Astrocyte of the cerebellum (primary cell): ENCODE data around the gene RUSC2.
"Not testable (repeated sequence)": the region's sequence is repeated elsewhere in the genome, so short reads cannot be mapped to it uniquely, and the experiment has no call there.

ENCODE experiments used
- DNase-seq: peaks from one replicate; pipeline ENCODE4 v3.0.0-alpha.2; 2011; ENCODE audit warnings: low read depth
- H3K4me3 ChIP-seq: 2 replicates; pipeline ENCODE4 v1.5.1; 2011; ENCODE audit warnings: mild to moderate bottlenecking, low read depth, low read length, moderate library complexity
- in situ Hi-C: cut with HindIII; loops from 2 replicates; pipeline ENCODE4 v1.10.0; 2017; ENCODE audit warnings: low sequenced_read_pairs
- TF ChIP-seq, protein P1 (sequence below): IDR thresholded peaks from 2 replicates; pipeline ENCODE4 v1.5.1; 2012; ENCODE audit warnings: low read length, low read depth, moderate library complexity, mild to moderate bottlenecking; ENCODE audit errors: missing control alignments

The RUSC2 gene

DNA sequence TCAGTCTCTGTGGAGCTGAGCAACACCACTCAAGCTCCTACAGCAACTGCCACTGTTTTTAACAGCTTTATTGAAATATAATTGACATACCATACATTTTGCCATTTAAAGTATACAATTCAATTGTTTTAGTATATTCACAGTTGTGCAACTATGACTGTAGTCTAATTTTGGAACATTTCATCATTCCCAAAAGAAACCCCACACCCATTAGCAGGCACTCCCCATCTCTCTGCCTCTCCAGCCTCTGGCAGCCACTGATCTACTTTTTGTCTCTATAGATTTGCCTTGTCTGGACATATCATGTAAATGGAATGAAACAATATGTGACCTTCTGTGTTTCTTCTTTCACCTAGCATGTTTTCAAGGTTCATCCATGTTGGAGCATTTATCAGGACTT is 43.5 kb downstream of the RUSC2 start:
- in situ Hi-C loops: no loop called here
- DNase-seq: no peak
- no peak overlapping the region for H3K4me3 ChIP-seq
- TF ChIP-seq, protein P1, sequence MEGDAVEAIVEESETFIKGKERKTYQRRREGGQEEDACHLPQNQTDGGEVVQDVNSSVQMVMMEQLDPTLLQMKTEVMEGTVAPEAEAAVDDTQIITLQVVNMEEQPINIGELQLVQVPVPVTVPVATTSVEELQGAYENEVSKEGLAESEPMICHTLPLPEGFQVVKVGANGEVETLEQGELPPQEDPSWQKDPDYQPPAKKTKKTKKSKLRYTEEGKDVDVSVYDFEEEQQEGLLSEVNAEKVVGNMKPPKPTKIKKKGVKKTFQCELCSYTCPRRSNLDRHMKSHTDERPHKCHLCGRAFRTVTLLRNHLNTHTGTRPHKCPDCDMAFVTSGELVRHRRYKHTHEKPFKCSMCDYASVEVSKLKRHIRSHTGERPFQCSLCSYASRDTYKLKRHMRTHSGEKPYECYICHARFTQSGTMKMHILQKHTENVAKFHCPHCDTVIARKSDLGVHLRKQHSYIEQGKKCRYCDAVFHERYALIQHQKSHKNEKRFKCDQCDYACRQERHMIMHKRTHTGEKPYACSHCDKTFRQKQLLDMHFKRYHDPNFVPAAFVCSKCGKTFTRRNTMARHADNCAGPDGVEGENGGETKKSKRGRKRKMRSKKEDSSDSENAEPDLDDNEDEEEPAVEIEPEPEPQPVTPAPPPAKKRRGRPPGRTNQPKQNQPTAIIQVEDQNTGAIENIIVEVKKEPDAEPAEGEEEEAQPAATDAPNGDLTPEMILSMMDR: no peak

DNA sequence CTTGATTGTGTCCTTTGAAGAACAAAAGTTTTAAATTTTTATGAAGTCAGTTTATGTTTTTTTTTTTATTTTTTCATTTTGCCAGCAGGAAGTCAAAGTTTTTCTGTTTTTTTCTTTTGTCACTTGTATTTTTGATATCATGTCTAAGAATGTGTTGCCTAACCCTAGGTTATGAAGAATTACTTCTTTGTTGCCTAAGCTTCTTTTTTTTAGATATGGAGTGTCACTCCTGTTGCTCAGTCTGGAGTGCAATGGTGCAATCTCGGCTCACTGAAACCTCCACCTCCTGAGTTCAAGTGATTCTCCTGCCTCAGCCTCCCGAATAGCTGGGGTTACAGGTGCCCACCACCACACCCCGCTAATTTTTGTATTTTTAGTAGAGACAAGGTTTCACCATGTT is 45.0 kb downstream of the RUSC2 start:
- DNase-seq, H3K4me3 ChIP-seq, in situ Hi-C loops: not testable (repeated sequence)

DNA sequence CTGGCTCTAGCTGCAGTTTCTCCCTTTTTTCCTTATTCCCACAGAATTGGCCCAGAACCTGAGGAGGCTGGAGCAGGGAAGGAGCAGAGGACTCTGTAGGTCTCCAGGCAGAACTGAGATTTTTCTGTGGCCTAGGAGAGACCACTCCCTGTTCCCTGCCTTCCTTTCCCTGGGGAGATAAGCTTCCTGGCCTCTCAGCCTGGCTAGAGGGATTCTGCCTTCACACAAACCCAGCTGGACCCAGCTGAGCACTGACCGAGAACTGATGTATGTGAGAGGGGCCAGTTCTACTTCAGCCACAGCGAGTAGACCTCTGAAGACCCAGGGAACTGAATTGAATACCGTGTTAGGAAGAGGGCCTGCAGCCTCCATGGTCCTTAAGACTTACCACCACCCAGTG is 48.0 kb downstream of the RUSC2 start:
- no peak for DNase-seq
- in situ Hi-C loops: no loop called here
- TF ChIP-seq, protein P1: no peak
- H3K4me3 ChIP-seq: no peak overlapping the region

DNA sequence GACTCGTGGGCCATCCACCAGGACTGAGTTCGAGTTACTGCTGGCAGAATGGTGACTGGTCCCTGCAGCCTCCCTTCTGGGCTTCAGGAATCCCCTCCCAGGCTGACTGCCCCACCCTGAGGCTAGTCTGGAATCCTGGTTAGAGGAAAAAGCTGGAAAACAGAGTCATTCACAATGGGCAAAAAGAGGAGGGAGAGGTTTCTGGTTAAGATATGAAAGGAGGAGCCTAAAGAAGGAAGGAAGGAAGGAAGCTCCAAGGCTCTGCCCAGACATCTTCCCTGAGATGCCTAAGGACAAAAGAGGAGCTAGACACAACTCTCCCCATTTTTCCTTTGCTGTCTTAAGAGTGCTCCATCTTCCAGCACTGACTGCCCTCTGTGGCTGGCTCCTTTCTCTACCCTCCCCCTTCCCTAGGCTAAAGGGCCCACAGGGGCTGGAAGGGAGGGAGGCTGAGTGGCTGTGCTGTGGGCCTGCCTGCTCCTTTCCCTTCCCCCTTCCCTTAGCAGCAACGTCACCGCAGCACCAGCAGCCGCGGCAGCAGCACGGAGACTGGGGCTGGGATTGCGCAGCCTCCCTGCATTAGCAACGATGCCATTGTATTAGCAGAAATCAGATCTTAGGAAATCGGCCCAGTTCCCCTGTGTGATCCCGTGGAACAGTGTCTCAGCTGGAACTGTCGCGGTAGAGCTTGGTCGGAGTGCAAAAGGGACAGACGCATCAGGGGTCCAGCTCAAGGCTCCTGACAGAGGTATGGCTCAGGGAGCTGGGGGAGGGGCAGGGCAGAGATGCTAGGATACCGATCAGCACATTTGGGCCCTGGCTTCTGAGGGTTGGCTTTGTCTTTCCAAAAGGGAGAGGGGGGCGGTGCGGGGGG is 48.7 kb downstream of the RUSC2 start:
- DNase-seq: no peak
- in situ Hi-C loops: no loop called here
- H3K4me3 ChIP-seq: peak overlapping the region; percentile 50
- TF ChIP-seq, protein P1: no peak
